GM12875 (cell line): ENCODE results near the gene PSME2.

Source experiments
- H3K4me3 ChIP-seq: one replicate; pipeline ENCODE4 v1.5.1; 2011; ENCODE audit warnings: low read depth, low read length, control low read depth
- CTCF ChIP-seq: IDR thresholded peaks from 2 replicates; pipeline ENCODE4 v1.5.1; 2011; ENCODE audit warnings: low read depth, mild to moderate bottlenecking, control low read depth, inconsistent platforms, low read length, moderate library complexity, borderline replicate concordance; ENCODE audit not compliant: insufficient read depth

The PSME2 gene

GRCh38 chr14:24137529-24138395 lies 8.6 kb downstream of the PSME2 start:
- no peak for TF ChIP-seq CTCF
- no peak overlapping the region for H3K4me3 ChIP-seq

- peak overlapping the region; percentile 73 for H3K4me3 ChIP-seq
- no peak for TF ChIP-seq CTCF
These were observed 9.5 kb downstream of the PSME2 start for GRCh38 chr14:24136684-24137528.

GRCh38 chr14:24135834-24136683 lies 10.4 kb downstream of the PSME2 start, which contains the start of gene PSME1:
Gene PSME1 (plus strand): TSS chr14:24136194. CDS start chr14:24136263, 69 bp downstream.
- TF ChIP-seq CTCF: no peak
- H3K4me3 ChIP-seq: peak within 1 kb of the TSS; percentile 73

GRCh38 chr14:24135584-24135833 lies 10.9 kb downstream of the PSME2 start:
- no peak for TF ChIP-seq CTCF
- peak overlapping the region; percentile 73 for H3K4me3 ChIP-seq

- TF ChIP-seq CTCF: no peak
- H3K4me3 ChIP-seq: no peak overlapping the region
These were observed 12.7 kb downstream of the PSME2 start for GRCh38 chr14:24133735-24134134.

- TF ChIP-seq CTCF: no peak
These were observed 13.4 kb downstream of the PSME2 start for GRCh38 chr14:24132976-24133375.

More at GRCh38 chr14:24132976-24133375, 13.4 kb downstream of the PSME2 start:
- H3K4me3 ChIP-seq: no peak overlapping the region
